ENCODE measurements around the gene RIOX2. TPM values are rescaled to one million over a fixed set of nuclear protein-coding genes. Genes with fewer than 3 reads are reported as not detected.

The RIOX2 gene
- total and polyA plus RNA-seq, 7 donors = 9.0 to 23.5 (median 16.8) TPM

DNA sequence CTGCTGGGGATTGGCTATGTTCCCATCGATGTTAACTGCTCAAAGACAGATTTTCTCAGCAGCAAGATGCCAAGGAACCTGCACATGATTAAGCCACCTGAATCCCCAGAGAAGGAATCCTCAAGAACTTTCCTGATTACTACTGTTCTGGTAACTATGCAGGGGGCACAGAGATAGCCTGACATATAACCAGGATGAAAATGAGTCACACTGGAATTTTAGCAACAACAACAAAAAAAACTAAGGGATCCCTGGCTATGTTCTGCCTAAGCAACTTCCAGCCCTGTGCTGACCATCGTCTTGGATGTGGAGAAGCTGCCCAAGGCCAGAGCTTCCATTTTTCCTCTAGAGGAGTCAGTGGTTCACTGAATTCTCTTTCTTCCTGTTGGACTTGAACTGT lies 13.8 kb downstream of the RIOX2 start:
- TF ChIP-seq POLR2A (IDR thresholded peaks at IDR 0.05) = no peak
- no peak overlapping the region for H3K4me3 ChIP-seq
- DNase-seq = no peak
- peak overlapping the region in 2 of 4 donors; percentile 6 to 42 for H3K27ac ChIP-seq
- intact Hi-C loops (cut with DNase I) = loop anchor here (5.0 kb wide), 1 partner anchor 64 kb away; no protein-coding TSS in a partner anchor
- peaks cover 0 to 31% (median 9%) of the 10 kb centered on the region in 4 donors for H3K36me3 ChIP-seq
- 88 to 94% methylated on average over 2 of the region's 2 CpGs for WGBS, 2 donors
- H3K27me3 ChIP-seq = no peaks in the 10 kb centered on the region
- no peaks in the 10 kb centered on the region for H3K9me3 ChIP-seq
- peaks cover 0 to 14% (median 13%) of the 10 kb centered on the region in 4 donors for H3K4me1 ChIP-seq

GRCh38 chr3:97957617-97958311 lies 14.5 kb downstream of the RIOX2 start:
- no peak for TF ChIP-seq EP300 (IDR thresholded peaks at IDR 0.05)
- TF ChIP-seq POLR2AphosphoS5 (IDR thresholded peaks at IDR 0.05) = peak; percentile 17 to 36 (median 30)
- TF ChIP-seq POLR2A (IDR thresholded peaks at IDR 0.05) = no peak
- no peak for TF ChIP-seq CTCF (IDR thresholded peaks at IDR 0.05)
- peak; percentile 83 for DNase-seq
- Histone ChIP-seq H3K4me1 (peaks cover 0 to 14% (median 13%) of the 10 kb centered on the region in 4 donors), H3K27me3 (no peaks in the 10 kb centered on the region), H3K9me3 (no peaks in the 10 kb centered on the region), H3K27ac (peak overlapping the region in 2 of 4 donors; percentile 42 to 52), H3K36me3 (peaks cover 0 to 37% (median 11%) of the 10 kb centered on the region in 4 donors), H3K4me3 (no peak overlapping the region)
- intact Hi-C loops (cut with DNase I) = loop anchor here (5.0 kb wide), 1 partner anchor 65 kb away; no protein-coding TSS in a partner anchor
- WGBS, 2 donors = 77% methylated on average over 8 of the region's 8 CpGs

DNA sequence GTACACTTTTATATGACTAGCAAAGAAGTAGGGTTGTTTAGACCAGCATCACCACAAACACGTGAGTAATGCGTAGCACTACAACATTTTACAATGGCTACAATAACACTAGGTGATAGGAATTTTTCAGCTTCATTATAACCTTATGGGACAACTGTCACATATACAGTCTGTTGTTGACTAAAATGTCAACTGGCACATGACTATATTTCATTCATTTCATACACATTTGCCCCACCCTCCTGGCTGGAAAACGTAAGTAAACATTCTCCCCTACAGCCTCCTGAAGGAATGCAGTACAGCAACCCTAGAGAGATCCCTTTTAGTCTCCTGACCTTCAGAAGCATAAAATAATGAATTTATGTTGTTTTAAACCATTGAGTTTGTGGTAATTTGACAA lies 16.2 kb downstream of the RIOX2 start:
- Histone ChIP-seq H3K27ac (no peak overlapping the region), H3K4me1 (peaks cover 0 to 14% (median 13%) of the 10 kb centered on the region in 4 donors), H3K4me3 (no peak overlapping the region), H3K36me3 (peaks cover 0 to 54% (median 14%) of the 10 kb centered on the region in 4 donors), H3K27me3 (no peaks in the 10 kb centered on the region), H3K9me3 (no peaks in the 10 kb centered on the region)
- 32 to 67% methylated on average over 3 of the region's 3 CpGs for WGBS, 2 donors
- TF ChIP-seq CTCF (IDR thresholded peaks at IDR 0.05) = no peak
- TF ChIP-seq POLR2A (IDR thresholded peaks at IDR 0.05) = no peak
- TF ChIP-seq EP300 (IDR thresholded peaks at IDR 0.05) = no peak
- TF ChIP-seq POLR2AphosphoS5 (IDR thresholded peaks at IDR 0.05) = no peak
- DNase-seq = no peak
- intact Hi-C loops (cut with DNase I) = loop anchor here (5.0 kb wide), 1 partner anchor 66 kb away; no protein-coding TSS in a partner anchor

DNA sequence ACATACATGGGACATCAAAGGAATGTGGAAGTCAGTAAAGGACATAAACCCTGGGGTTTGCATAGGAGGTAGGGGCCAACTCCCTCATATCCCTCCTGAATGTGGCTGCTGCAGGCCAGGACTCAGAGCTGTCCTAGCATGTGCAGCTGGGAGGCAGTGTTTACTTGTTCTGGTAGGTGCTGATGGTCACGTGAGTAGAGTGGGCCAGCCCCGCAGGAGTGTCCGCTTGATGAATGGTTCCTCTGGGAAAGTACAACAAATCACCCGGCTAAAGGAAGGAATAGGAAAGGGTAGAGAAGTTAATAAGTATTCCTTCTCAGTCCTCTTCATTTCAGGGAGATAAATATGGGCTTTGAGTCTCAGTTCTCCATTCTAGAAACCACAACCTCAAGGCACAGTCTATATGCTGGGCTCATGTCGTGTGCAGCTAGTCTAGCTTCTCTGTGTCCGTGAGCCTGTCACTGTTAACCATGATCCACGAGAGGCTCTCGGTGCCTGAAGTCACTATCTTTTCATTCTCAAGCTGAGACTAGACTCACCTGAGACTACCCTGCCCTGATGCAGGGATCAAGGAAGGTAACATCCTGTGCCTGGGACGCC lies 17.9 kb downstream of the RIOX2 start:
- TF ChIP-seq POLR2AphosphoS5 (IDR thresholded peaks at IDR 0.05) (no peak), POLR2A (IDR thresholded peaks at IDR 0.05) (no peak), CTCF (IDR thresholded peaks at IDR 0.05) (no peak), EP300 (IDR thresholded peaks at IDR 0.05) (no peak)
- peaks cover 0 to 14% (median 13%) of the 10 kb centered on the region in 4 donors for H3K4me1 ChIP-seq
- intact Hi-C loops (cut with DNase I) = no loop called here
- 87 to 93% methylated on average over 9 of the region's 9 CpGs for WGBS, 2 donors
- peaks cover 0 to 62% (median 17%) of the 10 kb centered on the region in 4 donors for H3K36me3 ChIP-seq
- H3K4me3 ChIP-seq = no peak overlapping the region
- no peak for DNase-seq
- no peaks in the 10 kb centered on the region for H3K27me3 ChIP-seq
- H3K27ac ChIP-seq = no peak overlapping the region
- no peaks in the 10 kb centered on the region for H3K9me3 ChIP-seq

- intact Hi-C loops (cut with DNase I) = no loop called here
- Histone ChIP-seq H3K36me3 (peaks cover 0 to 76% (median 17%) of the 10 kb centered on the region in 4 donors), H3K9me3 (no peaks in the 10 kb centered on the region), H3K4me3 (no peak overlapping the region), H3K27me3 (no peaks in the 10 kb centered on the region), H3K4me1 (peaks cover 0 to 7% (median 5%) of the 10 kb centered on the region in 4 donors), H3K27ac (no peak overlapping the region)
- DNase-seq = no peak
- TF ChIP-seq EP300 (IDR thresholded peaks at IDR 0.05) (no peak), POLR2AphosphoS5 (IDR thresholded peaks at IDR 0.05) (no peak), CTCF (IDR thresholded peaks at IDR 0.05) (no peak), POLR2A (IDR thresholded peaks at IDR 0.05) (no peak)
- 89 to 91% methylated on average over 1 of the region's 1 CpG for WGBS, 2 donors
Observed at GRCh38 chr3:97952872-97953271, 19.4 kb downstream of the RIOX2 start.
